HG03135 (cell line): ENCODE measurements around the gene ZPR1.
"Not testable (repeated sequence)": the region's sequence is repeated elsewhere in the genome, so short reads cannot be mapped to it uniquely, and the experiment has no call there.

Experiments used
- ATAC-seq: cut with Tn5 transposase; IDR thresholded peaks from one replicate; pipeline ENCODE4 v1.9.1; 2021; ENCODE audit warnings: mild to moderate bottlenecking, moderate library complexity; ENCODE audit not compliant: unreplicated experiment

Gene ZPR1

GRCh38 chr11:116762132-116762531 is 25.7 kb downstream of the ZPR1 start:
- no peak for ATAC-seq

DNA sequence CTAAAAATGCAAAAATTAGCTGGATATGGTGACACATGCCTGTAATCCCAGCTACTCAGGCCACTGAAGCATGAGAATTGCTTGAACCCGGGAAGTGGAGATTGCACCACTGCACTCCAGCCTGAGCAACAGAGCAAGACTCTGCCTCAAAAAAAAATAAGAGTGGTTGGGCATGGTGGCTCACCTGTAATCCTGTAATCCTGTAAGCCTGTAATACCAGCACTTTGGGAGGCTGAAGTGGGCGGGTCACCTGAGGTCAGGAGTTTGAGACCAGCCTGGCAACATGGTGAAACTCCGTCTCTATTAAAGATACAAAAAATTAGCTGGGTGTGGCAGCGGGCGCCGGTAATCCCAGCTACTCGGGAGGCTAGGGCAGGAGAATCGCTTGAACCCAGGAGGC is 31.8 kb downstream of the ZPR1 start:
- not testable (repeated sequence) for ATAC-seq

DNA sequence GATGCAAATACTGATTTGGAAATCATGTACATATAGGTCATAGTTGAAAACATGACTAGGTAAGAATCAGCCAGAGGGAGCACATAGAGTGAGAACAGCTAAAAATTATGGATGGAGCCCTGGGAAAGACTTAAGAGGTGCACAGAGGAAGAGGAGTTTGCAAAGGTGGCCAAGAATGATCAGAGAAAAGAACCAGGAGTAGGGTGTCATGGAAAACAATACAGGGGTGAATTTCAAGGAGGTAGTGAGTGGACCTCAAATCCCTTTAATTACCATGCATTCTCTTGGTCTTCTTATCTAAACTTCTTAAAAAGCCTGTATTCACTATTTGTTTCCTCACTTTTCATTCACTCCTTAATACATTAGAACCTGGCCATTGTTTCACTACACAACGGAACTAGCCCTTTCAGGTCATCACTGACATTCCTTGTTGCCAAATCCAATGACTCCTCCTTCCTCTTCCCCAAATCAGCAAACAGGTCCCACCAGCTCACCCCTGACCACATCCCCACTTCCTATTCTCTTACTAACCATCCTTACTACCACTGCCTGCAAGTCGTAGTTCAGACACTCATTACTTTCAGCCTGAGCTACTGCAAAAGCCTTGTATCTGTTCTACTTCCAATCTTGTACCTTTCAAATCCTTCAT is 37.6 kb downstream of the ZPR1 start:
- ATAC-seq, result no peak

- no peak for ATAC-seq
These were observed 45.7 kb downstream of the ZPR1 start for GRCh38 chr11:116742104-116742503.

DNA sequence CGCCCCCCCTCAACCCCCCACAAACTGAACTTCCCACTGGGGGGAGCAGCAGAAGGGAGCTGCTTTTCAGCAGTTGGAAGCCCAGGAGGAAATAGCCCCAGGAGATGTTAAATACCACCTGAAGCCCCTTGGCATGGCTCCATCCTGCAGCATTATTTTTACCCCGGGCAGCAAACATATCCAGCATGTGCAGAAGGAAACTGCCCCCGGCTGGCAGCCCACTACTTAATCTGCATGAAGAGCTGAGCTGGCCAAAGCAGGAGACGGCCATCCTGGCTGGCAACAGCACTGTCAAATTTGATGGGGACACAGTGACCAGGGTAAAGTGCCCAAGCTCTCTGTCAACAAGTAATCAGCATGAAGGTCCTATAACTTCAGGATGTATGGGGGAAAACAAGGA is 47.1 kb downstream of the ZPR1 start:
- no peak for ATAC-seq

- no peak for ATAC-seq
These were observed 48.8 kb downstream of the ZPR1 start for GRCh38 chr11:116738975-116739374.

DNA sequence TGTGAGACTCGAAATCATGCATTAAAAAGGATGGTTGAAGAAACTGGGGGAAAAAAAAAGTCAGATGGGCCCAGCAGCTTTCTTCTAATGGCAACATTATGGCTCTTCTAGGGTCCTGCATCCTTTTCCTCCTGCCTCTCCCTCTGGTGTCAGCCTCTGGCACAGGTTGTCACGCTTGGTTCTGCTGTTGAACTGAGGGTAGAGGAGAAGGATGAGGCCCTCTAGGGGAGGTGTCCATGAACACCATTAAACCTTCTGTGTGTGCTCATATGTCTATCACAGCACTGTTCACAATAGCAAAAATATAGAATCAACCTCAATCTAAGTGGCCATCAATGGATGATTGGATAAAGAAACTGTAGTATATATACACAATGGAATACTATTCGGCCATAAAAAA is 51.1 kb downstream of the ZPR1 start:
- ATAC-seq, result no peak

DNA sequence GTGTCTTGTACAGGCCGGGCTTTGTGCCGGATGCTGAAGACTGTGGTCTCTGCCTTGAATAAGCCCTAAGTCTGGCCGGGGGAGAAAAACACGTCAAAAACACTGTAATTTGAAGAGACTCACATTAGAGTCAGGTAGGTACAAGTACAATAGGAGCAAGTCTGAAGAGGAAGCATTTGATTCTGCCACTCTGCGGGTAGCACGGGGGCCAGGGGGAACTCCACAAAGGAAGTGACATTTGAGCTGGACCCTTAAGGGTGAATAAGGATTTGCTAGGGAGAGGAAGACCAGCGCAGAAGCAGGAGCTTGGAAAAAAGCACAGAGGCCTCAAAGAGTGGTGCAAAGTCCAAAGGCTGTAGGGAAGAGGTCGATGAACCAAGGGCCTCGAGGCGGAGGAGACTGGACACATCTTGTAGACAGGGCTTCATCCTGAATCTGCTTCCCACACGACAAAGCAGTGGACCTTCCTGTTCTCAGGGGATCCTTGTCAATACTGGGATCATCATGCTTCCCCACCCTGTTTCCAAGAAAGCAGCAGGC is 53.8 kb downstream of the ZPR1 start:
- ATAC-seq, result no peak

DNA sequence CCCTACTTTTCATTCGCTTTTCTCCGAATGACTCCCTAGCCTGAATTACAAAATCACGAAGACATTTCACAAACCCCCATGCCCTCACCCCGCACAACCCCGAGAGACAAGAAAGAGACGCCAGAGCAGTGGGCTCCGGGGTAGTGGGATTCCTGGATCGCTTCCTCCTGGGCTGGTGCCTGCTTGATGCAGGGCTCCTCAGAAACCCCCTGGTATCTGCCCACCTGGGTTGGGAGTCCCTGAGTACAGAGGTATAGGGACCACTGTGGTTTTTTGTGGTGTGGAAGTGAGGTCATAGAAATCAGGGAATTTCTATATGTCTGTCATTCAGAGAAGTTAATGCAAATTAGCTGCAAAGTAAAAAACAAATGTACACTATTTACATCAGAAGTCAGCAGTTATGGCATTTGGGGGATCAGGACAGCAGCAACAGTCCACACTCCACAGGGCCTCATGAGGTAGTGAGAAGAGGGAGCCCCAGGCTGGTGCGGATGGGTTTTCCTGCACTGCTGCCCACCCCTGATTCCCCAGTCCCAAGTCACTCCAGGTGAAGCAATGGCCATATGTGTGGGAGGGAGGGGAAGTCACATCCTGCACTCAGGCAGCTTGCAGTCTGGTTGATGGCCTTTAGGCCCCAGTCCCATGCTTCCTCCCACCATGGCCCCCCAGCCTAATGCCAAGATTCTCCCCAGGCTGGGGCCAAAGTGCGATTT is 54.6 kb downstream of the ZPR1 start:
- no peak for ATAC-seq

DNA sequence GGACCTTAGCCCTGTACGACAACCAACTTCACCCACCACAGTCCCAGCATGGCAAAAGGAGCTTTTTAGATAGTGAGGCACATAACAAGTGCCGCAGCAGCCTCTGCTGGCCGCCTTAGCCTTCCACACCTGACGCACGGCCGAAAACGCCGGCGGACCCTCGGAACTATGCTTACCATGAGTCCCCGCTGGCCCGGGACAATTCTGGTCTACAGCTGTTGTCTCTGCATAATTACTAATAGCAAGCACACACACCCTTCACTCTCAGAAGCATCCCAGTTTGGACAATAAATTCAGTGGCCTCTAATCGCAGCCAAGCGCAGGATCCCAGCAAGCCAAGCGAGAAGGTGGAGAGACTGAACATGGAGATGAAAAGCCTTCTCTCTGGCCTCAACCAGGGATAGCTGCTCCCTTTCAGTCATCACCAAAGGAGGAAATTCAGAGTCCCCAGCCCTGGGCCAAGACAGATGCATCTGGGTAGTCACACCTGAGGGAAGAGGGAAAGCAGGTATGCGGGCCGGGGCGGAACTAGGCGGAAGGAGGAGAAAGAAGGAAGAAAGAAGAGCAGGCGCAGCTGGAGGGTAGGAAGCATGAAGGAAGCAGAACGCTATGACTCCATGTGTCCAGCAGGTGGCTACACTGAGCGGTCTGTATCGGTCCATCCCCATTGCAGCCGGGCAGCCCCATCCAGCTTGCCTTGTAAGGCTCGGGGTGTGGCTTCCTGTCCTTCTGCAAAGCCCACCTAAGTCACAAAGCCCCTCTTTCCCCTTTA is 55.4 kb downstream of the ZPR1 start:
- ATAC-seq, result peak; percentile 75

- ATAC-seq, result no peak
These were observed 56.0 kb downstream of the ZPR1 start for GRCh38 chr11:116731821-116732220.

- no peak for ATAC-seq
These were observed 56.6 kb downstream of the ZPR1 start for GRCh38 chr11:116731097-116731761.

DNA sequence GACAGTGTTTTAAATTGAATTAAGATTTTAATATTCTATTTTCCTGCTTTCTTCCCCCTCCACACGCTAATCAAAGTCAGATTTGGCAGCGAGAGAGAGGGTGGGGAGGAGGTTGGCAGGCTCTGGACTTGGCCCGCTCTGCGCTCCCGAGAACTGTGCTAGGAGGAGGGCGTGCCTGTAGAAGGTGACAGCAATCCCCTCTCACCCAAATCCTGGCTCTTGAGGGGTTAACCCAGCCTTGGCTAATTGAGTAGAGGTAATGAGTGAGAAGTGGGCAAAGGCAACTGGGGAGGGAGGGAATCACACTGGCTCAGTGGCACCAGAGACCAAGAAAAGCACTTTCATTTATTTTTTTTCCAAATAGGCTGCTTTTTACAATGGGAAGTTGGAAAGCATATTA is 57.2 kb downstream of the ZPR1 start:
- ATAC-seq, result no peak

GRCh38 chr11:116730241-116730561 is 57.6 kb downstream of the ZPR1 start:
- ATAC-seq, result no peak

GRCh38 chr11:116729501-116730240 is 58.2 kb downstream of the ZPR1 start:
- ATAC-seq, result no peak

GRCh38 chr11:116727990-116728389 is 59.8 kb downstream of the ZPR1 start:
- ATAC-seq, result no peak

GRCh38 chr11:116725434-116726221 is 62.2 kb downstream of the ZPR1 start:
- no peak for ATAC-seq

- no peak for ATAC-seq
These were observed 63.0 kb downstream of the ZPR1 start for GRCh38 chr11:116724813-116725212.
